GM12875 (cell line): ENCODE data around the gene SH3RF1.

Experiments used
- H3K4me3 ChIP-seq: one replicate; pipeline ENCODE4 v1.5.1; 2011; ENCODE audit warnings: low read depth, low read length, control low read depth
- TF ChIP-seq, protein P1 (sequence below): IDR thresholded peaks from 2 replicates; pipeline ENCODE4 v1.5.1; 2011; ENCODE audit warnings: low read depth, mild to moderate bottlenecking, control low read depth, inconsistent platforms, low read length, moderate library complexity, borderline replicate concordance; ENCODE audit not compliant: insufficient read depth

Gene SH3RF1

DNA sequence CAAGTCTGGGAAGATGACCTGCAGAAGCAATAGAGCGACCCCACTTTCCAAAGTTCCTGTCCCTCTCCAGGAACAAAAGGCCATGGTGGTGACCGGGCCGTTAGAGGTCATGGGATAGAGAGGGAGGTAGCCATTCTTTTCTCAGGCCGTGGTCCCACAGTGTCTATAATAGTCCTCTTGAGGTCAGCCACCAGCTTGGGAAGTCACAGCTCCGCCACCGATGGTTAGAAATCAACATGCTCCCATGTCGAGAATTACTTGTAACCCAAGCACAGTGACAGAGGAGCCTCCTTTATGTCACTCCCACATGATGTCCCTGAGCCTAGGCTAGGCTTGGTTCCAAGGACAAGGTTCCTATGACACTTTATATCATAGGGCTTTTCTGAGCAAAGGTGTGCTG lies 212.4 kb downstream of the SH3RF1 start:
- TF ChIP-seq, protein P1, sequence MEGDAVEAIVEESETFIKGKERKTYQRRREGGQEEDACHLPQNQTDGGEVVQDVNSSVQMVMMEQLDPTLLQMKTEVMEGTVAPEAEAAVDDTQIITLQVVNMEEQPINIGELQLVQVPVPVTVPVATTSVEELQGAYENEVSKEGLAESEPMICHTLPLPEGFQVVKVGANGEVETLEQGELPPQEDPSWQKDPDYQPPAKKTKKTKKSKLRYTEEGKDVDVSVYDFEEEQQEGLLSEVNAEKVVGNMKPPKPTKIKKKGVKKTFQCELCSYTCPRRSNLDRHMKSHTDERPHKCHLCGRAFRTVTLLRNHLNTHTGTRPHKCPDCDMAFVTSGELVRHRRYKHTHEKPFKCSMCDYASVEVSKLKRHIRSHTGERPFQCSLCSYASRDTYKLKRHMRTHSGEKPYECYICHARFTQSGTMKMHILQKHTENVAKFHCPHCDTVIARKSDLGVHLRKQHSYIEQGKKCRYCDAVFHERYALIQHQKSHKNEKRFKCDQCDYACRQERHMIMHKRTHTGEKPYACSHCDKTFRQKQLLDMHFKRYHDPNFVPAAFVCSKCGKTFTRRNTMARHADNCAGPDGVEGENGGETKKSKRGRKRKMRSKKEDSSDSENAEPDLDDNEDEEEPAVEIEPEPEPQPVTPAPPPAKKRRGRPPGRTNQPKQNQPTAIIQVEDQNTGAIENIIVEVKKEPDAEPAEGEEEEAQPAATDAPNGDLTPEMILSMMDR = no peak
- no peak overlapping the region for H3K4me3 ChIP-seq

DNA sequence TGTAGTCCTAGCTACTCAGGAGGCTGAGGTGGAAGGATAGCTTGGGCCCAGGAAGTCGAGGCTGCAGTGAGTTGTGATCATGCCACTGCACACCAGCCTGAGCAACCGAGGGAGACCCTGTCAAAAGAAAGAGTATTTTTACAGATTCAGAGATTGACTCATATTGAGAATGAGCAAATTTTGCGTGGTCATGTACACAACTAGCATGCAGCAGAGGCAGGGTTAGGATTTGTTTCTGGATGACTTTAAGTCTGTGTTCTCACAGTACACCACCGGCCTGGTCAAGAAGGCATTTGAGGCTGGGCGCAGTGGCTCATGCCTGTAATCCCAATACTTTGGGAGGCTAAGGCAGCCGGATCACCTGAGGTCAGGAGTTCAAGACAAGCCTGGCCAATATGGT lies 215.9 kb downstream of the SH3RF1 start:
- H3K4me3 ChIP-seq = no peak overlapping the region
- TF ChIP-seq, protein P1 = no peak

DNA sequence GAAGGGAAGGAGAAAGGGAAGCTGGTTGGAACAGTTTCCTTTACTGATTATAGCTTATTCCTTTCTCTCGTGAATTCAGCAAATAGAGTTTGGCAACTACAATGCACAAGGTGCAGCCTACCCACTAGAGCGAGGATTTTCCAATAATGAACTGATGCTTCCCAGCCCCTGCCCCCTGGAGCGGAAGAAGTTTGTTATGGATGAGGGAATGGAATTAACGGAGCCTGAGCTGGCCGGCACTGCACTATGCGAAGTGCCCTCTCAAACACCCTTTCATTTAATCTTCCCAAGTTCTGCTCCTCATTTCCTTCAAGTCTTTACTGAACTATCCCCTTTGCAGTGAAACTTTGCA lies 218.2 kb downstream of the SH3RF1 start:
- no peak overlapping the region for H3K4me3 ChIP-seq
- TF ChIP-seq, protein P1 = no peak

DNA sequence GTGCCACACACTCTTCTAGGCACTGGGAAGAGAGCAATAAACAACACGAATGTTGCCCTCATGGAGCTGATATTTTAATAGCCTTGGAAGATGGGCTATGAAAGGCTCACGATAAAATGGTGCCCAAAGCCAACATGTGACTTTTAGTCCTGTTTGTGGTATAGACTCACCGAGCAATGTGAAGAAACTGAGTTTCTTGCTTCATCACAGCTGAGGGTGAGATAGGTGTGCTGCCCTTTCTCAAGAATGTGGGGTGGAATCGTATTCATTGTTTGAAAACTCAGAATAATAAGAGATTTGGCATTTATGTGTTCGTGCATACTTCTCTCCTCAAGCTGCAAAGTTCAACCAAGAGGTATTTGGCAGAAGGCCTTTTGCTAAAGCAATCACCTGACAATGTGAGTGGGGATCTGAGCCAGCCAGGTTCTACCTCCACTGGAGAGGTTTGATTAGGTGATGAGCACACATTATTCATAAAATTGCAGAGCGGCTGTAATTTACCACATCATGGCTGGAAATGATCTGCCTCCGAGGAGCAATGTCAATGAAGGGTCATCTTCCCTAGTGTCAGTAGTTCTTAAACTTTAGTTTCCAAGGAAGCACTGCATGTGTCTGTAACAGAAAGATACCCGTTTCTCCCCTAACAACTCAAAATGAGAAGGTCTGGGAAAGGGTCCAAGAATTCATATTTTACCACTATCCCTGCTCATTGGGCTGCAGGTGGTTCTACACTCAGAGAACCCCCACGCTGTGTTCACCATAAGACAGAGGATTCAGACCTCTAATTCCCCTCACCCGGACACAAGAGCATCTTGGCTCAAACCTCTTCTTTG lies 218.8 kb downstream of the SH3RF1 start:
- no peak overlapping the region for H3K4me3 ChIP-seq
- TF ChIP-seq, protein P1 = no peak

DNA sequence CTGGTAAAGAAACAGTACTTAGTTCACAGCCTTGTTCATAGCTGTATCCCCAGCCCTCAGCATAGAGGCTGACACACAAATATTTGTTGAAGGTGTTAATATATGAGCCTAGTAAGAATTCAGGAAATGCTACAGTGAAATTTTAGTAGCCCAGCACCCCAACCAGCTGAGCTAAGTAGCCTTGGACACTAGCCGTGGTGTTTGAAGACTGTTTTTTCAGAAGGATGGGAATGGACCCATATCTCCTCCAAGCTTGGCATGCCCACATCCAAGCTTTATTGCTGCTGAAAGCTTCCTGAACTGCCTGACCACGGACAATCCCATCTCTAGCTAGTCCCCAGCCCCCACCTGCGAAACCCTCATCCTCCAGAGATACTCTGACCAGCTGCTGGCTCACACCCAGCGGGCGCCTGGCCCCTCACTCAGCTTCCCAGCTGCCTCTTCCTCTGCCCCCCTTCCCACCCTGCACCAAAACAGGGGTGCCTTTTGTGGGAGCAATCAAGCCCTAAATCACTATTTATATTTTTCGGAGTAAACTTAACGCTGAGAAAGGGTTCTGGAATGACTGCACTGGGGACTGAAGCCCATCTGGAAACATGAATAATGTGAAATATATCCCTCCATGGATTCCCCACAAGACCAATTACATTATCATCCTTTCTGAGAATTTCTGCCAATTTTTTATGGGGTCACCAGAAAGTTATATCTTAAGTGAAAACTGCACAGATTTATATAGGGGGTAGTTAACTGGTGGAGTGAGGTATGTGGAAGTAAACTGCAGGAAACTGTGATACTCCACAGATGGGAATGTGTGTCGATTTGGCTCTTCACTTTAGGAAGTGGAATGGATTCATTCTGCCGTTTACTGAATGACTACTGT lies 219.6 kb downstream of the SH3RF1 start:
- TF ChIP-seq, protein P1 = no peak
- H3K4me3 ChIP-seq = no peak overlapping the region

DNA sequence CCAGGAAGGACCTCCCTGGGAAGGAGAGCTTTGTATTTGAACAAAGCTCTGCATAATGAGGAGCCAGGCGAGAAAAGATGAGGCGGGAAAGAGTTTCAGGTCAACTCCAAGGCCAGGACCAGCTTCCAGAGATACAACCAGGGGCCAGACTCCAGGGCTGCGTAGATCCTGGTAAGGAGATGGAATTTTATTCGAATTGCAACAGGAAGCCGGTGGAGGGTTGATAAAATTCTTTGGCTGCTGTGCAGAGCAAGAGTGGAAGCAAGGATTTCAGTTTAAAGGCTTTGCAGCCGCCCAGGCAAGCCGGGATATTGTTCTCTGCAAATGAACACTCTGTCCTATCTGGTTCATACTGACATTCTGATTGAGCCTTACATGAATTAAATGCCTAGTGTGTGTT lies 220.5 kb downstream of the SH3RF1 start:
- TF ChIP-seq, protein P1 = no peak
- H3K4me3 ChIP-seq = no peak overlapping the region
